D721Med (cell line): ENCODE measurements around the gene PEMT.

Source experiments
- DNase-seq: peaks from one replicate; pipeline ENCODE4 v3.0.0; 2011; ENCODE audit warnings: low spot score; ENCODE audit not compliant: insufficient read length
- FAIRE-seq: peaks from 2 replicates; lab custom pipeline; 2011; peaks lifted over from hg19 to GRCh38; lab: Jason Lieb, UNC
- CTCF ChIP-seq: IDR thresholded peaks from 2 replicates; pipeline ENCODE4 v1.5.1; 2012; ENCODE audit warnings: mild to moderate bottlenecking, control low read depth; ENCODE audit not compliant: insufficient read depth; ENCODE audit errors: missing control alignments

PEMT gene

GRCh38 chr17:17563530-17563929, 28.0 kb downstream of the PEMT start:
- DNase-seq (no peak), FAIRE-seq (no peak)
- TF ChIP-seq CTCF: no peak

GRCh38 chr17:17562146-17562511, 29.4 kb downstream of the PEMT start:
- DNase-seq: no peak
- FAIRE-seq: no peak
- no peak for TF ChIP-seq CTCF

GRCh38 chr17:17561408-17562145, 29.9 kb downstream of the PEMT start:
- FAIRE-seq (no peak), DNase-seq (no peak)
- no peak for TF ChIP-seq CTCF

GRCh38 chr17:17560975-17561374, 30.5 kb downstream of the PEMT start:
- no peak for TF ChIP-seq CTCF
- FAIRE-seq (no peak), DNase-seq (no peak)

- FAIRE-seq (no peak), DNase-seq (no peak)
- no peak for TF ChIP-seq CTCF
Observed at GRCh38 chr17:17560167-17560566, 31.3 kb downstream of the PEMT start.

- no peak for TF ChIP-seq CTCF
- DNase-seq (no peak), FAIRE-seq (no peak)
Observed at GRCh38 chr17:17559164-17559563, 32.3 kb downstream of the PEMT start.

GRCh38 chr17:17558431-17558830, 33.1 kb downstream of the PEMT start:
- no peak for DNase-seq
- FAIRE-seq: no peak
- TF ChIP-seq CTCF: no peak
